Neural progenitor cell (in vitro differentiated cells): ENCODE data around the gene ALMS1. TPM values are rescaled to one million over a fixed set of nuclear protein-coding genes. Genes with fewer than 3 reads are reported as not detected.
"Not testable (repeated sequence)": the region's sequence is repeated elsewhere in the genome, so short reads cannot be mapped to it uniquely, and the experiment has no call there.

Experiments used
- DNase-seq: peaks from one replicate; pipeline ENCODE4 v3.0.0-alpha.2; 2016; ENCODE audit warnings: low spot score
- H2AFZ ChIP-seq: fragments of 200-600 bp; sonication (generic); replicated peaks from 2 replicates; pipeline ENCODE4 v1.6.1; 2016; ENCODE audit warnings: antibody characterized with exemption
- H3F3A ChIP-seq: fragments of 200-600 bp; sonication (generic); 2 replicates; pipeline ENCODE4 v1.6.1; 2016; ENCODE audit warnings: antibody characterized with exemption, low read depth
- H3K27ac ChIP-seq: fragments of 200-600 bp; sonication (generic); 2 replicates; pipeline ENCODE4 v1.5.1; 2016; ENCODE audit warnings: mild to moderate bottlenecking
- H3K27me3 ChIP-seq: fragments of 200-600 bp; sonication (generic); 2 replicates; pipeline ENCODE4 v1.6.1; 2016; ENCODE audit warnings: mild to moderate bottlenecking, moderate library complexity
- H3K36me3 ChIP-seq: fragments of 200-600 bp; sonication (generic); 2 replicates; pipeline ENCODE4 v1.5.1; 2016
- H3K4me1 ChIP-seq: fragments of 200-600 bp; sonication (generic); 2 replicates; pipeline ENCODE4 v1.6.1; 2016; ENCODE audit warnings: mixed run types
- H3K4me2 ChIP-seq: fragments of 200-600 bp; sonication (generic); 2 replicates; pipeline ENCODE4 v1.6.1; 2016
- H3K4me3 ChIP-seq: fragments of 200-600 bp; sonication (generic); 2 replicates; pipeline ENCODE4 v1.5.1; 2016
- H3K79me2 ChIP-seq: fragments of 200-600 bp; sonication (generic); 2 replicates; pipeline ENCODE4 v1.6.1; 2016; ENCODE audit warnings: low read depth
- H3K9ac ChIP-seq: fragments of 200-600 bp; sonication (generic); 2 replicates; pipeline ENCODE4 v1.6.1; 2016
- H3K9me3 ChIP-seq: fragments of 200-600 bp; sonication (generic); 2 replicates; pipeline ENCODE4 v1.5.1; 2016; ENCODE audit warnings: low read depth
- H4K20me1 ChIP-seq: fragments of 200-600 bp; sonication (generic); 2 replicates; pipeline ENCODE4 v1.6.1; 2016; ENCODE audit warnings: low read depth
- H3K27ac Mint-ChIP-seq: 3 replicates; pipeline ENCODE4 v1.8.0; 2021; ENCODE audit warnings: mixed read lengths
- H3K27me3 Mint-ChIP-seq: 2 replicates; pipeline ENCODE4 v1.8.0; 2022; ENCODE audit warnings: low read depth, mild to moderate bottlenecking, inconsistent platforms, moderate library complexity, mixed read lengths; ENCODE audit not compliant: insufficient read depth
- H3K36me3 Mint-ChIP-seq: 3 replicates; pipeline ENCODE4 v1.8.0; 2021; ENCODE audit warnings: mixed read lengths
- H3K4me1 Mint-ChIP-seq: 3 replicates; pipeline ENCODE4 v1.8.0; 2021; ENCODE audit warnings: mixed read lengths
- H3K4me3 Mint-ChIP-seq: 3 replicates; pipeline ENCODE4 v1.8.0; 2021; ENCODE audit warnings: mild to moderate bottlenecking, moderate library complexity, mixed read lengths
- H3K9me3 Mint-ChIP-seq: 3 replicates; pipeline ENCODE4 v1.8.0; 2020; ENCODE audit warnings: mixed read lengths
- EZH2 ChIP-seq: fragments of 200-600 bp; sonication (generic); IDR thresholded peaks from 2 replicates; pipeline ENCODE4 v1.6.1; 2017; ENCODE audit warnings: antibody characterized with exemption, mild to moderate bottlenecking, moderate library complexity
- EZH2phosphoT487 ChIP-seq: fragments of 200-600 bp; sonication (generic); IDR thresholded peaks from 2 replicates; pipeline ENCODE4 v1.6.1; 2017; ENCODE audit warnings: antibody characterized with exemption
- total RNA-seq: library from RNA; depleted of rRNA; stranded (reverse); fragments of >200 nt; gene quantifications from 2 replicates; pipeline ENCODE4 v1.2.3, GENCODE V29; 2015; ENCODE audit warnings: low replicate concordance
- TF ChIP-seq, protein P1 (sequence below): fragments of 200-600 bp; sonication (generic); IDR thresholded peaks from 2 replicates; pipeline ENCODE4 v1.5.1; 2017; ENCODE audit warnings: antibody characterized with exemption, mild to moderate bottlenecking

ALMS1 gene
- total RNA-seq, 1 donor from 2014 or later: 58.8 TPM

DNA sequence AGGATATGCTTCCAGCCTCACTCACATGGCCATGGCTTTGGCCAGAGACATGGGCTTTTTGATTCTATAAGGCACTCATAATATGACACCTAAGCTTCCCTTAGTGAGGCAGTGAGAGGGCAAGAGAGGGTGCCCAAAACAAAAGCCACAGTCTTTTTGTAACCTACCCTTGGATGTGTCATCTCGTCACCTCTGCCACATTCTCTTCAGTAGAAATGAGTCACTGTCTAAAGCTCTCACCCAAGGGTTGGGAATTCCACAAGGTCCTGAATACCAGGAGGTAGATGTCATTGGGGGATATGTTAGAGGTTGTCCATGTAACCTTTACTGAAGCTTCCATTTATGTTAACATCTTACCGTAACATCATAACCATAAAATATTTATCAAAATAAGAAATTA is 108.4 kb downstream of the ALMS1 start:
- TF ChIP-seq EZH2: no peak
- TF ChIP-seq EZH2phosphoT487: no peak
- TF ChIP-seq, protein P1, sequence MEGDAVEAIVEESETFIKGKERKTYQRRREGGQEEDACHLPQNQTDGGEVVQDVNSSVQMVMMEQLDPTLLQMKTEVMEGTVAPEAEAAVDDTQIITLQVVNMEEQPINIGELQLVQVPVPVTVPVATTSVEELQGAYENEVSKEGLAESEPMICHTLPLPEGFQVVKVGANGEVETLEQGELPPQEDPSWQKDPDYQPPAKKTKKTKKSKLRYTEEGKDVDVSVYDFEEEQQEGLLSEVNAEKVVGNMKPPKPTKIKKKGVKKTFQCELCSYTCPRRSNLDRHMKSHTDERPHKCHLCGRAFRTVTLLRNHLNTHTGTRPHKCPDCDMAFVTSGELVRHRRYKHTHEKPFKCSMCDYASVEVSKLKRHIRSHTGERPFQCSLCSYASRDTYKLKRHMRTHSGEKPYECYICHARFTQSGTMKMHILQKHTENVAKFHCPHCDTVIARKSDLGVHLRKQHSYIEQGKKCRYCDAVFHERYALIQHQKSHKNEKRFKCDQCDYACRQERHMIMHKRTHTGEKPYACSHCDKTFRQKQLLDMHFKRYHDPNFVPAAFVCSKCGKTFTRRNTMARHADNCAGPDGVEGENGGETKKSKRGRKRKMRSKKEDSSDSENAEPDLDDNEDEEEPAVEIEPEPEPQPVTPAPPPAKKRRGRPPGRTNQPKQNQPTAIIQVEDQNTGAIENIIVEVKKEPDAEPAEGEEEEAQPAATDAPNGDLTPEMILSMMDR: no peak

DNA sequence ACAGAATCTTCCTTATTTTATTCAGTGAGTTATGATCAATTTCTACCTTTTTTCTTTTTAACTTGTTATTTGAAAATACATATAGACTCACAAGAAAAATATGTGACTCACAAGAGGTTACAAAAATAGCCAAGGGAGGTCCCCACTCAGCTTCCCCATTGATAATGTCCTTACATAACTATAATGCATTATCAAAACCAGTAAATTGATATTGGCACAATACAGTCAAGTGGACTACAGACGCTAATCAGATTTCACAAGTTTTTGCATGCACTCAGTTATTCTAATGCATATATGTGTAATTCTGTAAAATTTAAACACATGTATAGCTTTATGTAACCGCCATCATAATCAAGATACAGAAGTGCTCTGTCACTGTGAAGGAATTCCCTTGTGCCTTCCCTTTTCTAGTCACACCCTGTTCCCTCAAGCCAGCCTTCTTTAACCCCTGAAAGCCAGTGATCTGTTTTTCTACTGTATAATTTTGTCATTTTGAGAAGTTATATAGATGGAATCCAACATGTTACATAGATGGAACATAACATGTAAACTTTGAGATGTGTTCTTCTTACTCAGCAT is 118.4 kb downstream of the ALMS1 start:
- no peak for DNase-seq
- Histone ChIP-seq H3K36me3 (peaks cover 3% of the 10 kb centered on the region), H2AFZ (no peak overlapping the region), H3F3A (no peaks in the 10 kb centered on the region), H3K27ac (no peak overlapping the region), H3K4me3 (no peak overlapping the region), H3K79me2 (peaks cover 49% of the 10 kb centered on the region), H3K4me2 (no peak overlapping the region), H3K9ac (no peak overlapping the region), H3K9me3 (no peaks in the 10 kb centered on the region), H4K20me1 (no peaks in the 10 kb centered on the region), H3K4me1 (no peaks in the 10 kb centered on the region), H3K27me3 (no peaks in the 10 kb centered on the region)
- TF ChIP-seq EZH2phosphoT487: no peak
- TF ChIP-seq, protein P1: no peak
- no peak for TF ChIP-seq EZH2
- Mint-ChIP-seq H3K27me3 (peaks cover 3% of the 10 kb centered on the region), H3K4me3 (no peak overlapping the region), H3K36me3 (peaks cover 21% of the 10 kb centered on the region), H3K4me1 (no peaks in the 10 kb centered on the region), H3K27ac (no peak overlapping the region), H3K9me3 (peaks cover 40% of the 10 kb centered on the region)

More for the DNA sequence above, 108.4 kb downstream of the ALMS1 start:
- no peak for DNase-seq
- Mint-ChIP-seq H3K27me3 (no peaks in the 10 kb centered on the region), H3K4me1 (no peaks in the 10 kb centered on the region), H3K9me3 (no peaks in the 10 kb centered on the region), H3K36me3 (peaks cover 32% of the 10 kb centered on the region), H3K4me3 (no peak overlapping the region), H3K27ac (no peak overlapping the region)
- no peaks in the 10 kb centered on the region for H3K79me2 ChIP-seq
- no peaks in the 10 kb centered on the region for H3F3A ChIP-seq
- no peaks in the 10 kb centered on the region for H3K9me3 ChIP-seq
- H3K4me1 ChIP-seq: no peaks in the 10 kb centered on the region
- H3K4me2 ChIP-seq: no peak overlapping the region
- H2AFZ ChIP-seq: no peak overlapping the region
- H3K9ac ChIP-seq: no peak overlapping the region
- peaks cover 3% of the 10 kb centered on the region for H3K36me3 ChIP-seq
- H3K27ac ChIP-seq: no peak overlapping the region
- no peaks in the 10 kb centered on the region for H3K27me3 ChIP-seq
- no peaks in the 10 kb centered on the region for H4K20me1 ChIP-seq
- no peak overlapping the region for H3K4me3 ChIP-seq

- not testable (repeated sequence) for H3K9ac ChIP-seq, H3K4me3 ChIP-seq, H3K27me3 ChIP-seq, H3F3A ChIP-seq, H3K27me3 Mint-ChIP-seq, H4K20me1 ChIP-seq, H3K27ac Mint-ChIP-seq, H3K27ac ChIP-seq, H3K4me2 ChIP-seq, DNase-seq, H3K4me1 Mint-ChIP-seq, H3K4me3 Mint-ChIP-seq, H2AFZ ChIP-seq, H3K36me3 ChIP-seq, H3K4me1 ChIP-seq, H3K9me3 ChIP-seq
- H3K36me3 Mint-ChIP-seq: peaks cover 23% of the 10 kb centered on the region
- peaks cover 56% of the 10 kb centered on the region for H3K79me2 ChIP-seq
- peaks cover 45% of the 10 kb centered on the region for H3K9me3 Mint-ChIP-seq
Measured at GRCh38 chr2:73504850-73505249, 119.2 kb downstream of the ALMS1 start.

DNA sequence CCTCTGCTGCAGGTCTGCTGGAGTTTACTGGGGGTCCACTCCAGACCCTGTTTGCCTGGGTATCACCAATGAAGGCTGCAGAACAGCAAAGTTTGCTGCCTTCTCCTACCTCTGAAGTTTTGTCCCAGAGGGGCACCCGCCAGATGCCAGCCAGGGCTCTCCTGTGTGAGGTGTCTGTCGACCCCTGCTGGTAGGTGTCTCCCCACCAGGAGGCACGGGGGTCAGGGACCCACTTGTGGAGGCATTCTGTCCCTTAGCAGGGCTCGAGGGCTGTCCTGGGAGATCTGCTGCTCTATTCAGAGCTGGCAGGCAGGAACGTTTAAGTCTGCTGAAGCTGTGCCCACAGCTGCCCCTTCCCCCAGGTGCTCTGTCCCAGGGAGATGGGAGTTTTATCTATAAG is 124.8 kb downstream of the ALMS1 start:
- not testable (repeated sequence) for H3K4me2 ChIP-seq, H3K27ac Mint-ChIP-seq, H3K27me3 Mint-ChIP-seq, H3K9me3 ChIP-seq, H3K4me1 ChIP-seq, H3K4me1 Mint-ChIP-seq, H3F3A ChIP-seq, H3K4me3 Mint-ChIP-seq, H3K27ac ChIP-seq, DNase-seq, H4K20me1 ChIP-seq, H3K36me3 ChIP-seq, H2AFZ ChIP-seq, H3K9ac ChIP-seq, H3K4me3 ChIP-seq, H3K27me3 ChIP-seq
- Mint-ChIP-seq H3K36me3 (peaks cover 40% of the 10 kb centered on the region), H3K9me3 (peaks cover 44% of the 10 kb centered on the region)
- peaks cover 42% of the 10 kb centered on the region for H3K79me2 ChIP-seq
